ENCODE data around the gene KCTD12.

- TF ChIP-seq CTCF (IDR thresholded peaks at IDR 0.05; ENCODE audit: low read length) (no peak), EZH2 (IDR thresholded peaks at IDR 0.05; ENCODE audit: borderline replicate concordance, low read length) (no peak)
Measured at GRCh38 chr13:76851961-76852360, 34.2 kb downstream of the KCTD12 start.

Measured in OCI-LY1 (cell line).